GM12892 (cell line): ENCODE data around the gene PRRC2B.

Experiments used
- POLR2A ChIP-seq: IDR thresholded peaks from 2 replicates; pipeline ENCODE4 v1.6.1; 2011; ENCODE audit warnings: low read depth, low read length, control low read depth
- POLR2AphosphoS5 ChIP-seq: IDR thresholded peaks from 2 replicates; pipeline ENCODE4 v1.6.1; 2011; ENCODE audit warnings: low read depth, low read length, control low read depth
- TAF1 ChIP-seq: IDR thresholded peaks from 2 replicates; pipeline ENCODE4 v1.6.1; 2011; ENCODE audit warnings: low read depth, mild to moderate bottlenecking, control low read depth, low read length, borderline replicate concordance

DNA sequence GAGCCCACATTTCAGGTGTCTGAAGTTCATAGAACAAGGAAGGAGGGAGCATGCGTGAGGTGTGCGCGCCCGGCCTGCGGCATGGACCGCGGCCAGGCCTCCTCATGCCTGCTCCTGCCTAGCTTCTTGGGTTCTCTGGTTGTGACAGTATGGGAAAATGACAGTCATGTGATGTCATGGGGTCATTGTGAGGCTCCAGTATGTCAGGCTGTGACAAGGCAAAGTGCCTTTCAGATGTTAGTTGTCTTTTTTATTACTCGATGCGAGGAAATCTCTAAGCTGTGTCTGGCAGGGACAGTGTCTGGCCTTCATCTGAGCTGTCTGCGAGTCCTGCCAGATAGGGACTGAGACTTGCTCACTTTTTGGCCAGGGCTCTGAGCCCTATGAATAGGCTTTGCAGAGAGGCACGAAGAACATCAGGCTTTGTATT, 123.9 kb downstream of the PRRC2B start:
- TF ChIP-seq POLR2A (no peak), POLR2AphosphoS5 (no peak), TAF1 (no peak)
